Measurements from ENCODE around the gene PRCD. TPM values are rescaled to one million over a fixed set of nuclear protein-coding genes. Genes with fewer than 3 reads are reported as not detected.

Gene PRCD
- total and polyA plus RNA-seq, 8 donors: 0.72 to 12.2 (median 4.2) TPM; not detected in 3

- peaks cover 5 to 69% (median 23%) of the 10 kb centered on the region in 3 donors for H3K27me3 ChIP-seq
- H3K27ac ChIP-seq: peak overlapping the region in 3 of 5 donors; percentile 47 to 75 (median 71)
- no peak overlapping the region for H3K4me3 ChIP-seq
- TF ChIP-seq POLR2A (IDR thresholded peaks at IDR 0.05) (no peak), POLR2AphosphoS5 (IDR thresholded peaks at IDR 0.05) (peak in 2 of 3 donors; percentile 15 to 31)
- intact Hi-C loops (cut with DNase I; ENCODE audit: low total_unique reads): no loop called here
- 76 to 90% (median 81%) methylated on average over 10 of the region's 10 CpGs for WGBS, 5 donors
- no peak for DNase-seq
- H3K9me3 ChIP-seq: no peaks in the 10 kb centered on the region
- H3K4me1 ChIP-seq: peaks cover 40 to 73% (median 64%) of the 10 kb centered on the region in 4 donors
- H3K36me3 ChIP-seq: no peaks in the 10 kb centered on the region
Measured at GRCh38 chr17:76541739-76542454, 2.1 kb downstream of the PRCD start.

GRCh38 chr17:76542566-76542971, 2.7 kb downstream of the PRCD start:
- WGBS, 5 donors: 77 to 90% (median 82%) methylated on average over 10 of the region's 10 CpGs
- Histone ChIP-seq H3K27ac (peak overlapping the region in 3 of 5 donors; percentile 11 to 75 (median 47)), H3K4me1 (peaks cover 42 to 74% (median 67%) of the 10 kb centered on the region in 4 donors), H3K36me3 (no peaks in the 10 kb centered on the region), H3K9me3 (no peaks in the 10 kb centered on the region), H3K27me3 (peaks cover 5 to 63% (median 19%) of the 10 kb centered on the region in 3 donors), H3K4me3 (no peak overlapping the region)
- no peak for DNase-seq
- intact Hi-C loops (cut with DNase I; ENCODE audit: low total_unique reads): no loop called here
- no peak for TF ChIP-seq POLR2A (IDR thresholded peaks at IDR 0.05)
- no peak for TF ChIP-seq POLR2AphosphoS5 (IDR thresholded peaks at IDR 0.05)
- TF ChIP-seq CTCF (IDR thresholded peaks at IDR 0.05): no peak
- TF ChIP-seq EP300 (IDR thresholded peaks at IDR 0.05): no peak

- Histone ChIP-seq H3K27ac (peak overlapping the region in 1 of 5 donors; percentile 8), H3K27me3 (peaks cover 2 to 58% (median 15%) of the 10 kb centered on the region in 3 donors), H3K4me1 (peaks cover 42 to 73% (median 64%) of the 10 kb centered on the region in 4 donors), H3K4me3 (no peak overlapping the region), H3K36me3 (no peaks in the 10 kb centered on the region), H3K9me3 (no peaks in the 10 kb centered on the region)
- TF ChIP-seq CTCF (IDR thresholded peaks at IDR 0.05) (no peak), POLR2AphosphoS5 (IDR thresholded peaks at IDR 0.05) (no peak), POLR2A (IDR thresholded peaks at IDR 0.05) (no peak), EP300 (IDR thresholded peaks at IDR 0.05) (no peak)
- 78 to 91% (median 88%) methylated on average over 8 of the region's 8 CpGs for WGBS, 5 donors
- DNase-seq: no peak
- intact Hi-C loops (cut with DNase I; ENCODE audit: low total_unique reads): no loop called here
Measured at GRCh38 chr17:76542984-76543383, 3.1 kb downstream of the PRCD start.

- DNase-seq: no peak
- H3K9me3 ChIP-seq: no peaks in the 10 kb centered on the region
- no peak overlapping the region for H3K4me3 ChIP-seq
- intact Hi-C loops (cut with DNase I; ENCODE audit: low total_unique reads): no loop called here
- no peak overlapping the region for H3K27ac ChIP-seq
- H3K36me3 ChIP-seq: no peaks in the 10 kb centered on the region
- H3K27me3 ChIP-seq: peaks cover 0 to 54% (median 10%) of the 10 kb centered on the region in 3 donors
- WGBS, 5 donors: 76 to 89% (median 79%) methylated on average over 6 of the region's 6 CpGs
- H3K4me1 ChIP-seq: peaks cover 43 to 73% (median 64%) of the 10 kb centered on the region in 4 donors
- TF ChIP-seq CTCF (IDR thresholded peaks at IDR 0.05) (no peak), POLR2A (IDR thresholded peaks at IDR 0.05) (no peak), EP300 (IDR thresholded peaks at IDR 0.05) (no peak), POLR2AphosphoS5 (IDR thresholded peaks at IDR 0.05) (no peak)
Measured at GRCh38 chr17:76543482-76543825, 3.6 kb downstream of the PRCD start.

Data from stomach (tissue), 9 donors.